ENCODE measurements around the gene EDC3.

The EDC3 gene

DNA sequence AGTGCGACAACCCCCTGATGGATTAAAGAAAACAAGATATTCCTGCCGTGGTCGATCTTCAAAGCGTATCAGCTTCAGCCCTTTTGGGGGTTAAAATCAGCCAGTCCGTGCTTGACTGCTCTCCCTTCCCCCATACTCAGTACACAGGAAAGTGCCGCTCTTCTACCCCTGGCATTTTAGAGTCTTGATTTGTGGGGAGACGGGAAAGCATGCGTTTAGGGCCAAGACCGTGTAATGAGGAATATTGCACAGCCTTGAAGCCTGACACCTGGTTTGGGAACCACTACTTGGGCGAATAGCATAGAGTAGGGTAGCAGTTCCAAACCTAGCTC, 540 bp upstream of the EDC3 start:
- peaks cover 3% of the 10 kb centered on the region for H3K36me3 Mint-ChIP-seq (ENCODE audit: low read depth)
- no peaks in the 10 kb centered on the region for H3K9me3 Mint-ChIP-seq
- peak overlapping the region; percentile 91 to 99 (median 96) for H3K27ac Mint-ChIP-seq
- H3K4me3 Mint-ChIP-seq = peak overlapping the region; percentile 99 to 100 (median 100)
- H3K27me3 Mint-ChIP-seq (ENCODE audit: low read depth) = peaks cover 9% of the 10 kb centered on the region
- peaks cover 36% of the 10 kb centered on the region for H3K4me1 Mint-ChIP-seq
- TF ChIP-seq CTCF (IDR thresholded peaks at IDR 0.05; ENCODE audit: unreplicated experiment in 3 of 3) = no peak

- peaks cover 36% of the 10 kb centered on the region for H3K4me1 Mint-ChIP-seq
- H3K36me3 Mint-ChIP-seq (ENCODE audit: low read depth) = peaks cover 35% of the 10 kb centered on the region
- no peaks in the 10 kb centered on the region for H3K9me3 Mint-ChIP-seq
- peak overlapping the region in 1 of 3 experiments; percentile 21 for H3K4me3 Mint-ChIP-seq
- H3K27ac Mint-ChIP-seq = no peak overlapping the region
- no peak for TF ChIP-seq CTCF (IDR thresholded peaks at IDR 0.05; ENCODE audit: unreplicated experiment in 3 of 3)
- H3K27me3 Mint-ChIP-seq (ENCODE audit: low read depth) = no peaks in the 10 kb centered on the region
Measured at GRCh38 chr15:74692327-74692726, 3.5 kb downstream of the EDC3 start.

- peaks cover 13% of the 10 kb centered on the region for H3K9me3 Mint-ChIP-seq
- H3K27ac Mint-ChIP-seq = no peak overlapping the region
- H3K4me1 Mint-ChIP-seq = no peaks in the 10 kb centered on the region
- H3K27me3 Mint-ChIP-seq (ENCODE audit: low read depth) = no peaks in the 10 kb centered on the region
- TF ChIP-seq CTCF (IDR thresholded peaks at IDR 0.05; ENCODE audit: unreplicated experiment in 3 of 3) = no peak
- peaks cover 48% of the 10 kb centered on the region for H3K36me3 Mint-ChIP-seq (ENCODE audit: low read depth)
- no peak overlapping the region for H3K4me3 Mint-ChIP-seq
Measured at GRCh38 chr15:74683758-74684157, 12.1 kb downstream of the EDC3 start.

- peaks cover 13% of the 10 kb centered on the region for H3K9me3 Mint-ChIP-seq
- no peak overlapping the region for H3K4me3 Mint-ChIP-seq
- no peaks in the 10 kb centered on the region for H3K27me3 Mint-ChIP-seq (ENCODE audit: low read depth)
- H3K27ac Mint-ChIP-seq = no peak overlapping the region
- TF ChIP-seq CTCF (IDR thresholded peaks at IDR 0.05; ENCODE audit: unreplicated experiment in 3 of 3) = no peak
- H3K4me1 Mint-ChIP-seq = no peaks in the 10 kb centered on the region
- H3K36me3 Mint-ChIP-seq (ENCODE audit: low read depth) = peaks cover 43% of the 10 kb centered on the region
Measured at GRCh38 chr15:74682954-74683353, 12.9 kb downstream of the EDC3 start.

- H3K4me3 Mint-ChIP-seq = no peak overlapping the region
- peaks cover 11% of the 10 kb centered on the region for H3K9me3 Mint-ChIP-seq
- H3K36me3 Mint-ChIP-seq (ENCODE audit: low read depth) = peaks cover 32% of the 10 kb centered on the region
- H3K27me3 Mint-ChIP-seq (ENCODE audit: low read depth) = no peaks in the 10 kb centered on the region
- TF ChIP-seq CTCF (IDR thresholded peaks at IDR 0.05; ENCODE audit: unreplicated experiment in 3 of 3) = no peak
- H3K27ac Mint-ChIP-seq = no peak overlapping the region
- H3K4me1 Mint-ChIP-seq = no peaks in the 10 kb centered on the region
Measured at GRCh38 chr15:74680456-74680855, 15.4 kb downstream of the EDC3 start.

DNA sequence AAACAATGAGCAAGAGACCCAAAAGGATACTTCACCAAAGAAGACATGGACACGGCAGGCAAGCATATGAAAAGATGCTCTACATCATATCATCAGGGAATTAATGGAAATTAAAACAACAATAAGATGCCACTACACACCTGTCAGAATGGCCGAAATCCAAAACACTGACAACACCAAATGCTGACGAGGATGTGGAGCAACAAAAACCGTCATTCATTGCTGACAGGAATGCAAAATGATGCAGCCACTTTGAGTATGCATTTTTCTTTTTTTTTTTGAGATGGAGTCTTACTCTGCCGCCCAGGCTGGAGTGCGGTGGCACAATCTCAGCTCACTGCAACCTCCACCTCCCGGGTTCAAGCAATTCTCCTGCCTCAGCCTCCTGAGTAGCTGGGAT, 19.0 kb downstream of the EDC3 start:
- TF ChIP-seq CTCF (IDR thresholded peaks at IDR 0.05; ENCODE audit: unreplicated experiment in 3 of 3) = no peak
- H3K36me3 Mint-ChIP-seq (ENCODE audit: low read depth) = peaks cover 29% of the 10 kb centered on the region
- H3K4me3 Mint-ChIP-seq = no peak overlapping the region
- no peaks in the 10 kb centered on the region for H3K27me3 Mint-ChIP-seq (ENCODE audit: low read depth)
- H3K4me1 Mint-ChIP-seq = no peaks in the 10 kb centered on the region
- H3K27ac Mint-ChIP-seq = no peak overlapping the region
- H3K9me3 Mint-ChIP-seq = no peaks in the 10 kb centered on the region
